Urinary bladder (tissue), 4 donors: ENCODE measurements around the gene PMS1. TPM values are rescaled to one million over a fixed set of nuclear protein-coding genes. Genes with fewer than 3 reads are reported as not detected.
"Not testable (repeated sequence)": the region's sequence is repeated elsewhere in the genome, so short reads cannot be mapped to it uniquely, and the experiment has no call there.

Experiments
- DNase-seq: peaks from one replicate; pipeline ENCODE4 v3.0.0-alpha.2; 2015; ENCODE audit errors: extremely low spot score
- H3K27ac ChIP-seq: one replicate; pipeline ENCODE4 v1.5.1; 2013; ENCODE audit warnings: low read depth, mild to moderate bottlenecking, moderate library complexity
- H3K36me3 ChIP-seq: one replicate; pipeline ENCODE4 v1.6.1; 2013; ENCODE audit warnings: mild to moderate bottlenecking, moderate library complexity; ENCODE audit not compliant: insufficient read depth
- H3K4me1 ChIP-seq: one replicate; pipeline ENCODE4 v1.6.1; 2013; ENCODE audit warnings: mild to moderate bottlenecking, moderate library complexity; ENCODE audit not compliant: insufficient read depth
- H3K4me3 ChIP-seq: one replicate; pipeline ENCODE4 v1.5.1; 2013; ENCODE audit warnings: low read depth, low read length
- WGBS: extraction: QIAGEN DNeasy Blood & Tissue Kit; methylation state at CpG from one replicate; pipeline ENCODE4 v1.1.7; 2013; 5-methylcytosine and 5-hydroxymethylcytosine counted together
- polyA plus RNA-seq: library from polyadenylated mRNA; stranded (reverse); fragments of 200-250 nt; gene quantifications from one replicate; pipeline ENCODE4 v1.2.3, GENCODE V29; 2013
- total RNA-seq: library from RNA; depleted of rRNA; stranded (reverse); fragments of >200 nt; gene quantifications from one replicate; pipeline ENCODE4 v1.2.3, GENCODE V29; 2014
- donor health status: healthy with polysubstance abuse.
- donor health status: healthy.

Gene PMS1
- total and polyA plus RNA-seq, 2 donors = 8.6 to 69.4 TPM

GRCh38 chr2:189892546-189893294, 108.5 kb downstream of the PMS1 start:
- DNase-seq, H3K36me3 ChIP-seq, H3K4me3 ChIP-seq, H3K4me1 ChIP-seq, H3K27ac ChIP-seq: not testable (repeated sequence)
- 74% methylated on average over 7 of the region's 7 CpGs for WGBS

- 86% methylated on average over 1 of the region's 1 CpG for WGBS
- no peak overlapping the region for H3K4me3 ChIP-seq
- DNase-seq = no peak
- no peak overlapping the region for H3K27ac ChIP-seq
- H3K36me3 ChIP-seq = no peaks in the 10 kb centered on the region
- no peaks in the 10 kb centered on the region for H3K4me1 ChIP-seq
These were observed 112.6 kb downstream of the PMS1 start for GRCh38 chr2:189896809-189897208.

- Histone ChIP-seq H3K4me1 (no peaks in the 10 kb centered on the region), H3K36me3 (no peaks in the 10 kb centered on the region), H3K27ac (no peak overlapping the region), H3K4me3 (no peak overlapping the region)
- no peak for DNase-seq
These were observed 114.9 kb downstream of the PMS1 start for GRCh38 chr2:189899101-189899500.

GRCh38 chr2:189900726-189901125, 116.5 kb downstream of the PMS1 start:
- H3K4me3 ChIP-seq = no peak overlapping the region
- WGBS = 18% methylated on average over 5 of the region's 5 CpGs

GRCh38 chr2:189901664-189902063, 117.4 kb downstream of the PMS1 start:
- Histone ChIP-seq H3K36me3 (no peaks in the 10 kb centered on the region), H3K27ac (no peak overlapping the region), H3K4me1 (no peaks in the 10 kb centered on the region), H3K4me3 (no peak overlapping the region)
- DNase-seq = no peak

More at GRCh38 chr2:189900726-189901125, 116.5 kb downstream of the PMS1 start:
- no peak for DNase-seq
- Histone ChIP-seq H3K36me3 (no peaks in the 10 kb centered on the region), H3K4me1 (no peaks in the 10 kb centered on the region), H3K27ac (no peak overlapping the region)

GRCh38 chr2:189913821-189914220, 129.6 kb downstream of the PMS1 start:
- no peaks in the 10 kb centered on the region for H3K36me3 ChIP-seq
- WGBS = 48% methylated on average over 3 of the region's 3 CpGs
- no peak overlapping the region for H3K27ac ChIP-seq
- no peaks in the 10 kb centered on the region for H3K4me1 ChIP-seq
- H3K4me3 ChIP-seq = no peak overlapping the region
- no peak for DNase-seq

- Histone ChIP-seq H3K36me3 (no peaks in the 10 kb centered on the region), H3K4me1 (no peaks in the 10 kb centered on the region), H3K4me3 (no peak overlapping the region), H3K27ac (no peak overlapping the region)
- WGBS = 86% methylated on average over 2 of the region's 2 CpGs
- no peak for DNase-seq
These were observed 132.4 kb downstream of the PMS1 start for GRCh38 chr2:189916651-189917050.

Other genes with a start within 250 kb of the PMS1 start
- 151 TPM for gene SLC40A1, start 203.7 kb upstream of the PMS1 start, total RNA-seq
- gene SLC40A1, start 203.7 kb upstream of the PMS1 start, polyA plus RNA-seq = 33.5 TPM
- gene ASNSD1, start 123.0 kb upstream of the PMS1 start, total RNA-seq = 83.3 TPM
- 34.1 TPM for gene ASNSD1, start 123.0 kb upstream of the PMS1 start, polyA plus RNA-seq
- 73.8 TPM for gene ANKAR, start 109.8 kb upstream of the PMS1 start, total RNA-seq
- gene ANKAR, start 109.8 kb upstream of the PMS1 start, polyA plus RNA-seq = 3.8 TPM
- gene OSGEPL1, start 21.7 kb upstream of the PMS1 start, total RNA-seq = 20.4 TPM
- 5.7 TPM for gene OSGEPL1, start 21.7 kb upstream of the PMS1 start, polyA plus RNA-seq
- gene ORMDL1, start 111 bp upstream of the PMS1 start, total RNA-seq = 76.3 TPM
- 38.6 TPM for gene ORMDL1, start 111 bp upstream of the PMS1 start, polyA plus RNA-seq